Natural killer cell treated with Interleukin-12 subunit alpha and Interleukin-12 subunit beta and Interleukin-15 and Interleukin-18, amount 100 ng/mL, for 72 hours (primary cell): ENCODE measurements around the gene ZNF497. TPM values are rescaled to one million over a fixed set of nuclear protein-coding genes. Genes with fewer than 3 reads are reported as not detected.
A peak's percentile ranks its signal among the peaks of the same experiment; 100 is the strongest.
"Not testable (repeated sequence)": the region's sequence is repeated elsewhere in the genome, so short reads cannot be mapped to it uniquely, and the experiment has no call there.

Experiments
- ATAC-seq, 2 donors: fragments of 150-1000 bp; cut with Tn5 transposase in 1 of 2; sonication (Bioruptor Pico), chemical (Tn5 transposase) in 1 of 2; 2 replicates each; pipeline ENCODE4 v1.10.0; 2021
- DNase-seq: peaks from one replicate; pipeline ENCODE4 v3.0.0; 2022; ENCODE audit warnings: low spot score
- H3K27ac Mint-ChIP-seq, 2 donors: 1 replicate in 1 of 2; 2 replicates in 1 of 2; pipeline ENCODE4 v1.8.0; 2022; ENCODE audit warnings: mixed read lengths in 2 of 2, mild to moderate bottlenecking in 1 of 2, moderate library complexity in 1 of 2
- H3K27me3 Mint-ChIP-seq, 2 donors: 1 replicate in 1 of 2; 2 replicates in 1 of 2; pipeline ENCODE4 v1.8.0; 2022; ENCODE audit warnings: mixed read lengths in 2 of 2
- H3K36me3 Mint-ChIP-seq: one replicate; pipeline ENCODE4 v1.8.0; 2022; ENCODE audit warnings: mixed read lengths
- H3K4me1 Mint-ChIP-seq, 2 donors: 1 replicate in 1 of 2; 2 replicates in 1 of 2; pipeline ENCODE4 v1.8.0; 2022; ENCODE audit warnings: low read depth in 2 of 2, mixed read lengths in 2 of 2, mild to moderate bottlenecking in 1 of 2
- H3K4me3 Mint-ChIP-seq: one replicate; pipeline ENCODE4 v1.8.0; 2022; ENCODE audit warnings: mixed read lengths
- H3K9me3 Mint-ChIP-seq: 2 replicates; pipeline ENCODE4 v1.8.0; 2022; ENCODE audit warnings: mixed read lengths
- total RNA-seq, 2 donors: library from RNA; stranded (reverse); gene quantifications; one replicate each; pipeline ENCODE4 v1.2.3, GENCODE V29; 2022

ZNF497 gene
- total RNA-seq, 2 donors from 2014 or later = 0.52 to 1.4 TPM

DNA sequence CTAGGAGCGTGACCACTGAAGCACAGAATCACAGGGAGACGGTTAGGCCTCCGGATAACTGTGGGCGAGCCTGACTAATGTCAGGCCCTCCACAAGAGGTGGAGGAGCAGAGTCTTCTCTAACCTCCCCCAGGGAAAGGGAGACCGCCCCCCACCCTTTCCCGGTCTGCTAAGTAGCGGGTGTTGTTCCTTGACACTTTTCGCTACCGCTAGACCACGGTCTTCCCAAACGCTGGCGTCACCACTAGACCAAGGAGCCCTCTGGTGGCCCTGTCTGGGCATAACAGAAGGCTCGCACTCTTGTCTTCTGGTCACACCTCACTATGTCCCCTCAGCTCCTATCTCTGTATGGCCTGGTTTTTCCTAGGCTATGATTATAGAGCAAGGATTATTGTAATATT lies 51.9 kb downstream of the ZNF497 start:
- Mint-ChIP-seq H3K4me1 (peaks cover 20 to 40% of the 10 kb centered on the region in 2 donors), H3K36me3 (peaks cover 73% of the 10 kb centered on the region)
- not testable (repeated sequence) for DNase-seq, H3K9me3 Mint-ChIP-seq, H3K27ac Mint-ChIP-seq, ATAC-seq, H3K4me3 Mint-ChIP-seq, H3K27me3 Mint-ChIP-seq

DNA sequence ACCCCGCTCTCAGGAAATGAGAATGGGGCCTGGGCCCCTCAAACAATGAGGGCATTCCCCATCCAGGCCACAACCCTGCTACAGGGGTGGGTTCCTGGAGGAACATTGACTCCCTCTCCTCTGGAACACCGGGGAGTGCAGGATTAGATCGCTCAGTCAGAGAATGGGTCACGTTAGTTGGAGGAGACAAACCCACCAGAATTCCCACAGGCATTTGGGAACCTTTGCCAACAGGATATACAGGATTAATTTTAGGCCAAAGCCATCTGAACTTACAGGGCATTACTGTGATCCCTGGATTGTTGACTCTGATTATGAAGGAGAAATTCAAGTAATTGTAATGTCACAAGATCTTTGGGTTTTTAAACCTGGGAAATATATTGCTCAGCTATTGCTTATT lies 54.8 kb downstream of the ZNF497 start:
- peaks cover 33 to 47% of the 10 kb centered on the region in 2 donors for H3K4me1 Mint-ChIP-seq

DNA sequence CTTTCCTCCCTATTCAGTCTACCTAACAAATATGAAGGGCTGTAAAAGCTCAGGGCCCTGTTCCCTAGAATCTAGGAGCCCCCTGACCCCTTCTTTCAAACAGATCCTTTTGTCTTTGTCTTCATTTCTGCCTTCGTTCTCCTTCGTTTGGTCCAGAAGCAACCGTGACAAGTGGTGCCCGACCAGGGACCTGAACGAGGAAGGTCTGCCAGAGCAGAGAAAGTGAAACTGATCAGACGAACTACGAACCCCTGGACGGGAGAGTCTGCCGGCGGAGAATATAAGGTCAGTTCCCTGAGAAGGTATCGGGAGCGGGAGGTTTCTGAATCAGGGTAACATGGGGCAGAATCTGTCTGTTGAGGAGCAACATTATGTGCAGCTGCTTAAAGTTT lies 56.6 kb downstream of the ZNF497 start:
- no peaks in the 10 kb centered on the region for H3K27me3 Mint-ChIP-seq
- no peaks in the 10 kb centered on the region for H3K9me3 Mint-ChIP-seq
- peak overlapping the region; percentile 99 for H3K4me3 Mint-ChIP-seq
- H3K4me1 Mint-ChIP-seq = peaks cover 29 to 43% of the 10 kb centered on the region in 2 donors
- H3K36me3 Mint-ChIP-seq = peaks cover 49% of the 10 kb centered on the region
- no peak for DNase-seq
- no peak for ATAC-seq
- H3K27ac Mint-ChIP-seq = peak overlapping the region; percentile 97 to 98

More for the DNA sequence above, 54.8 kb downstream of the ZNF497 start:
- H3K27ac Mint-ChIP-seq = no peak overlapping the region
- ATAC-seq (no peak), DNase-seq (no peak)
- H3K9me3 Mint-ChIP-seq = no peaks in the 10 kb centered on the region
- H3K27me3 Mint-ChIP-seq = no peaks in the 10 kb centered on the region
- peaks cover 64% of the 10 kb centered on the region for H3K36me3 Mint-ChIP-seq
- H3K4me3 Mint-ChIP-seq = no peak overlapping the region

- Mint-ChIP-seq H3K27ac (peak within 1 kb of the TSS; percentile 97 to 98), H3K9me3 (no peaks in the 10 kb centered on the region), H3K4me1 (peaks cover 29 to 46% of the 10 kb centered on the region in 2 donors), H3K27me3 (no peaks in the 10 kb centered on the region), H3K4me3 (peak within 1 kb of the TSS; percentile 99), H3K36me3 (peaks cover 52% of the 10 kb centered on the region)
- DNase-seq = peak; percentile 98
- ATAC-seq = peak; percentile 99 to 100
Observed at GRCh38 chr19:58305065-58305931, 57.3 kb downstream of the ZNF497 start, which contains the start of gene ERVK3-1. TSS of gene ERVK3-1 (plus strand) at chr19:58305377. CDS start at chr19:58312169, 6,792 bp downstream.

GRCh38 chr19:58304748-58305064 lies 57.8 kb downstream of the ZNF497 start:
- H3K27me3 Mint-ChIP-seq = no peaks in the 10 kb centered on the region
- H3K4me1 Mint-ChIP-seq = peaks cover 29 to 41% of the 10 kb centered on the region in 2 donors
- no peaks in the 10 kb centered on the region for H3K9me3 Mint-ChIP-seq
- H3K4me3 Mint-ChIP-seq = peak overlapping the region; percentile 99
- no peak for DNase-seq
- peaks cover 46% of the 10 kb centered on the region for H3K36me3 Mint-ChIP-seq
- no peak for ATAC-seq
- H3K27ac Mint-ChIP-seq = peak overlapping the region; percentile 97 to 98

Other genes starting within 250 kb of the ZNF497 start
- 1 to 10 TPM; 2.7 to 7.3 TPM for gene ZNF329, start 212.0 kb downstream of the ZNF497 start, total RNA-seq
- gene ZNF274, start 179.7 kb downstream of the ZNF497 start, total RNA-seq = 10 to 100 TPM; 20.4 to 31.7 TPM
- gene ZNF544, start 133.8 kb downstream of the ZNF497 start, total RNA-seq = 10 to 100 TPM; 40.9 to 48.2 TPM
- 1 to 10 TPM; 3.6 to 4.2 TPM for gene ZNF8, start 83.8 kb downstream of the ZNF497 start, total RNA-seq
- gene ERVK3-1, start 57.4 kb downstream of the ZNF497 start, total RNA-seq = 10 to 100 TPM; 58.4 to 89.0 TPM
- gene ZSCAN22, start 35.8 kb downstream of the ZNF497 start, total RNA-seq = 1 to 10 TPM; 5.9 to 6.1 TPM
- 1 to 10 TPM; 4.4 to 5.2 TPM for gene A1BG, start 9.3 kb downstream of the ZNF497 start, total RNA-seq
- gene ZNF837, start 18.3 kb upstream of the ZNF497 start, total RNA-seq = under 1 TPM; 0.71 to 0.86 TPM
- 100 to 1,000 TPM; 757 to 786 TPM for gene RPS5, start 24.5 kb upstream of the ZNF497 start, total RNA-seq
- gene RNF225, start 32.9 kb upstream of the ZNF497 start, total RNA-seq = 1 to 10 TPM in 1 of 2 donors, under 1 TPM in 1; 0.59 to 3.2 TPM
- 10 to 100 TPM in 1 of 2 donors, 1 to 10 TPM in 1; 8.4 to 18.5 TPM for gene ZNF584, start 45.9 kb upstream of the ZNF497 start, total RNA-seq
- gene ZNF132, start 77.4 kb upstream of the ZNF497 start, total RNA-seq = 1 to 10 TPM; 3.2 to 5.3 TPM
- gene ZNF324B, start 88.9 kb upstream of the ZNF497 start, total RNA-seq = 10 to 100 TPM in 1 of 2 donors, 1 to 10 TPM in 1; 8.8 to 14.4 TPM
- gene ZNF324, start 104.3 kb upstream of the ZNF497 start, total RNA-seq = 10 to 100 TPM; 15.2 to 15.5 TPM
- 1 to 10 TPM; 3.9 to 5.8 TPM for gene ZNF446, start 113.6 kb upstream of the ZNF497 start, total RNA-seq
- gene SLC27A5, start 149.2 kb upstream of the ZNF497 start, total RNA-seq = 10 to 100 TPM; 15.1 to 29.1 TPM
- 10 to 100 TPM; 18.0 to 25.9 TPM for gene ZBTB45, start 157.1 kb upstream of the ZNF497 start, total RNA-seq
- 100 to 1,000 TPM; 424 to 774 TPM for gene TRIM28, start 181.3 kb upstream of the ZNF497 start, total RNA-seq
- gene CHMP2A, start 192.4 kb upstream of the ZNF497 start, total RNA-seq = 10 to 100 TPM; 60.2 to 99.9 TPM
- gene UBE2M, start 195.9 kb upstream of the ZNF497 start, total RNA-seq = 100 to 1,000 TPM; 161 to 183 TPM
- gene MZF1, start 210.6 kb upstream of the ZNF497 start, total RNA-seq = 10 to 100 TPM; 20.9 to 28.8 TPM